HuH-7 (cell line): ENCODE data around the gene POLD4.

Experiments
- DNase-seq: peaks from one replicate; pipeline ENCODE4 v3.0.0; 2011; ENCODE audit warnings: low spot score

The POLD4 gene

DNA sequence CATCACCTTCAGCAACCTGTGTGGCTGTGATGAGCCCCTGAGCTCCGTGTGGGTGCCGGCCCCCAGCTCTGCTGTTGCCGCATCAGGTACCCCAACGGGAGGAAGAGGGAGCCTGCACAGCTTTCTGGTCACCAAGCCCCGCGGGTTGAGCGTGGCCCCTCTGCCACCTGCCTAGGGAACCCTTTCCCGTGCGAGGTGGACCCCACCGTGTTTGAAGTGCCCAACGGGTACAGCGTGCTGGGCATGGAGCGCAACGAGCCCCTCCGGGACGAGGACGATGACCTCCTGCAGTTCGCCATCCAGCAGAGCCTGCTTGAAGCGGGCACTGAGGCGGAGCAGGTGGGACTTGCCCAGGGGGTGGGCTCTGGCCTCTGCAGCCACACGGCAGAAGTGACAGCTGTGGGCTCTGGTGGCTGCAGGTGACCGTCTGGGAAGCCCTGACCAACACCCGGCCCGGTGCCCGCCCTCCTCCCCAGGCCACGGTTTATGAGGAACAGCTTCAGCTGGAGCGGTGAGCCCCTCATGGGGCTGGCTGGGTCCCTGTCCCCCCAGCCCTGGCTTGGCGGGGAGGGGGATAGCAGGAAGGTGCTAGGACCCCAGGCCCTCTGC lies 51.9 kb downstream of the POLD4 start:
- no peak for DNase-seq
